Bronchial epithelial cell (primary cell): ENCODE data around the gene MYH6. TPM values are rescaled to one million over a fixed set of nuclear protein-coding genes. Genes with fewer than 3 reads are reported as not detected.
"Not testable (repeated sequence)": the region's sequence is repeated elsewhere in the genome, so short reads cannot be mapped to it uniquely, and the experiment has no call there.

Experiments used
- DNase-seq: peaks from one replicate; pipeline ENCODE4 v3.0.0-alpha.2; 2010; ENCODE audit warnings: low read depth
- FAIRE-seq: peaks from 2 replicates; lab custom pipeline; 2011; peaks lifted over from hg19 to GRCh38; lab: Jason Lieb, UNC
- H3K27me3 ChIP-seq: 2 replicates; pipeline ENCODE4 v1.5.1; 2011; ENCODE audit warnings: low read length; ENCODE audit not compliant: control insufficient read depth, insufficient read depth
- H3K36me3 ChIP-seq: 2 replicates; pipeline ENCODE4 v1.5.1; 2011; ENCODE audit warnings: low read length; ENCODE audit not compliant: control insufficient read depth, insufficient read depth
- H3K4me3 ChIP-seq: 2 replicates; pipeline ENCODE4 v1.5.1; 2011; ENCODE audit warnings: mild to moderate bottlenecking, low read depth, low read length, control low read depth
- CTCF ChIP-seq: IDR thresholded peaks from 2 replicates; pipeline ENCODE4 v1.5.1; 2011; ENCODE audit warnings: mild to moderate bottlenecking, moderate library complexity, low read length, control low read depth, inconsistent platforms; ENCODE audit not compliant: insufficient read depth, severe bottlenecking
- total RNA-seq: library from RNA; depleted of rRNA; stranded (reverse); fragments of >200 nt; gene quantifications from 2 replicates; pipeline ENCODE4 v1.2.1, GENCODE V29; 2014

Gene MYH6
- total RNA-seq, 1 donor from 2014 or later, result not detected

DNA sequence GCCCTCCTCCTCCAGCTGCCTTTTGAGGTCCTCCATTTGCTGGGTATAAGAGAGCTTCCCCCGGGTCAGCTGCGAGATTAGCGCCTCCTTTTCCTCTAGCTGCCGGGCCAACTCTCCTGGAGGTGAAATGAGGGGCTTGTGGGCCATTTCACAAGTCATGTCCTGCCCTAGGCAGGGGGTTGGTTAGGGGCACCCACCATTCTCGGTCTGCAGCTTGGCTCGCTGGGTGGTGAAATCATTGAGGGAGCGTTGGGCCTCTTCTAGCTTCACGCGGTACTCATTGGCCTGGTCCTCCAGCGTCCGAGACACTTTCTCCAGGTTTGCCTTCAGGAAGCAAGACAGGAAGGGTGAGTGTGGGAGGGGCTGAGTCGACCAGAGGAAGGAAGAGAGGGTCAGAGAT is 18.7 kb downstream of the MYH6 start:
- no peak for DNase-seq
- no peak for FAIRE-seq
- no peaks in the 10 kb centered on the region for H3K27me3 ChIP-seq
- TF ChIP-seq CTCF, result no peak
- H3K4me3 ChIP-seq, result no peak overlapping the region
- no peaks in the 10 kb centered on the region for H3K36me3 ChIP-seq

DNA sequence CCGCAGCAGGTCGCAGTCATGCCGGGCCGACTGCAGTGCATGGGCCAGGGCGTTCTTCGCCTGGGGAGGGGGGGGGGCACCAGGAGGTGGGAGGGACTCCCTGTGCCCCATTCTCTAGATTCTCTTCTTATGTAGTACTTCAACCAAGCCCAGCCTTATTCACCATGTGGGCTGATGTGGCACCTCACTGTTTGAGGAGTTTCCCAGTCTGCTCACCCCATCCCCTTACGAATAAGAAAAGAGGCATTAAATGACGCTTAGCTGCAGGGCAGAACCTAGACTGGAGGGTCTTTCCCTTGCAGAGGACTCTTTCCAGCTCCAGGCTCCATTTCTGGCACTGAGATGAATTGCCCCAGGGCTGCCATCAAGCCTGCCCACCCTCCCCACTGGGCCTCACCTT is 19.1 kb downstream of the MYH6 start:
- Histone ChIP-seq H3K36me3 (no peaks in the 10 kb centered on the region), H3K4me3 (no peak overlapping the region), H3K27me3 (no peaks in the 10 kb centered on the region)
- no peak for TF ChIP-seq CTCF
- FAIRE-seq, result no peak
- DNase-seq, result no peak

- no peaks in the 10 kb centered on the region for H3K27me3 ChIP-seq
- no peak for FAIRE-seq
- no peaks in the 10 kb centered on the region for H3K36me3 ChIP-seq
- no peak overlapping the region for H3K4me3 ChIP-seq
- no peak for DNase-seq
- TF ChIP-seq CTCF, result no peak
Measured at GRCh38 chr14:23387916-23388882, 19.9 kb downstream of the MYH6 start.

DNA sequence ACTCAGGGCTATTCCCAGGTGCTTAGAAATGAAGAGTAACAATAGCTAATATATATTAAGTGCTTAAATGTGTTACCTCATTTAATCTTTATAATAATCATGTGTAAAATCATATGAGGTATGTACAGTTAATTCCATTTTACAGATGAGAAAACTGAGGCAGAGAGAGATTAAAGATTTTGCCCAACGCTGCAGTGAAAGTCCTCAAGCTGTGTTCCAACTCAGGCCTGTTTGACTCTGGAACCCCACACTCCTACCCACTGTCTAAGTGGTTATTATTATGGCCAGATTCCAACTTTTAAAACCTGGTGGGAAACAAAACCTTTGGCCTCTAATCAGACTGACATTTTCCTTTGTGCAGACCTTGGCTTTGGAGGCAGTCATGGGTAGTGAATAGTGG is 21.1 kb downstream of the MYH6 start:
- no peak for TF ChIP-seq CTCF
- Histone ChIP-seq H3K4me3 (no peak overlapping the region), H3K36me3 (no peaks in the 10 kb centered on the region), H3K27me3 (no peaks in the 10 kb centered on the region)
- DNase-seq (no peak), FAIRE-seq (no peak)

DNA sequence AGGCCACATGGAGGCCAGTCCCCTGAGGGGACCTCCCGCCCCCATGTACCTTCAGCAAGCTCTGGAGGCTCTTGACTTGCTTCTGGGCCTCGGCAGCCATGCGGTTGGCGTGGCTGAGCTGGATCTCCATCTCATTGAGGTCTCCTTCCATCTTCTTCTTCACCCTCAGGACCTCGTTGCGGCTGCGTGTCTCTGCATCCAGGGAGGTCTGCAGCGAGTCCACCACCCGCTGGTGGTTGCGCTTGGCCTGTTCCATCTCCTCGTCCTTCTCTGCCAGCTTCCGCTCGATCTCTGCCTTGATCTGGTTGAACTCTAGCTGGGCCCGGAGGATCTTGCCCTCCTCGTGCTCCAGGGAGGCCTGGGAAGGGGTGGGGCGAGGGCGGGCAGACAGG is 21.8 kb downstream of the MYH6 start:
- not testable (repeated sequence) for H3K4me3 ChIP-seq, H3K27me3 ChIP-seq, H3K36me3 ChIP-seq, DNase-seq, FAIRE-seq

DNA sequence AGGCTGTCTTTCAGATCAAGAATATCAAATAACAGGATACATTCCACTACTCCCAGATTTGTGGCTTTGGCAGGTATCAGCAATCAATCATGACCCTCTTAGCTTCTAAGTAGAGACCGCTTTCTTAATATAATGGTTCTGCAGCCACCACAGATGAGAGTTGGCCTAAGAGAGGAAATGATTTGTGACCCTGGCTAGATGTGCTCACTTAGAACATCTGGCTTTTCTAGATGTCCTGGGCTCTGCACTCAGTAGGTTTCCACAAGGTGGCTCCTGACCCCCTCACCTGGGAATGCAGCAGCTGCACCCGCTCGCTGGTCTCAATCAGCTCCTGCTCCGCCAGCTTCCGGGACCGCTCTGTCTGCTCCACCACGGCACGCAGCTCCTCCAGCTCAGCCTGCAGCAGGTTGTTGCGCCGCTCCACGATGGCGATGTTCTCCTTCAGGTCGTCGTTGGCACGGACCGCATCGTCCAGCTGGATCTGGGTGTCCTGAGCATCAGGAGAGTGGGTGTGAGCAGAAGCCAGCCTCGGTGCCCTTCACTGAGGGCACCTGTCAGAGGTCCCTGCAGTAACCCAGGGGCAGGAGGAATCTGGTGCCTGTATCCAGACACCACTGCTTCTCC is 22.3 kb downstream of the MYH6 start:
- no peaks in the 10 kb centered on the region for H3K36me3 ChIP-seq
- FAIRE-seq (no peak), DNase-seq (no peak)
- TF ChIP-seq CTCF, result no peak
- H3K4me3 ChIP-seq, result no peak overlapping the region
- H3K27me3 ChIP-seq, result no peaks in the 10 kb centered on the region
